Measurements from ENCODE around the gene ACTR3C.
"Not testable (repeated sequence)": the region's sequence is repeated elsewhere in the genome, so short reads cannot be mapped to it uniquely, and the experiment has no call there.

Gene ACTR3C

DNA sequence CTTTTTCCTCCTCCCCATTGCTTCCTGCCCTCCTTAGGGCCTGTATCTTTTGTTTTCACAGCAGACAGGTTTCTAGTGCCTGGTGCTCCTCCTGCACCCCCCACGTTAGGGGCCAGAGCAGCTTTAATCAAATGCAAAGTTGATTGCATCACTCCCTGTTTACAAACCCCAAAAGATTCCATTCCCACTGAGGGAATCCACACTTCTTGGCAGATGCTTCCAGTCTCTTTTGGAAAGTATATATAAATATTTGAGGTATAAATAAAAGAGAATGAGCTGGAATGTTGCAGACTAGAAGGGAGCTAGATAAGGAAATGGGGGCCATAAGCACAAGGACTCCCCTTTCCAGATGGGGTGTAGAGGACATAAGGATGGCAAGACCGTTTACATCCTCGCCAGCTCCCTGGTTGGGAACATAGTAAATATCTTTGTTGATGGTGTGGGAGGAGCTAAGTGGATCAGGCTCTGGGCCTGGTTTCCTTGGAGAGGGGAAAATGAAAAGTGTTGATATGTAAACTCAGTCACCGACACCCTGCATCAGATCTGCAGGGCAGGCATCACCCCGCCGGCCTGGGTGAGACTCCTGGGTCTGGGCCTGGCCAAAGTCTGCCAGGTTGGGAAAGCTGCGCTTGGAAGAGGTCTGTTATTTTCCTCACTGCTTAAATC is 11.9 kb upstream of the ACTR3C start:
- DNase-seq: peak; percentile 39

DNA sequence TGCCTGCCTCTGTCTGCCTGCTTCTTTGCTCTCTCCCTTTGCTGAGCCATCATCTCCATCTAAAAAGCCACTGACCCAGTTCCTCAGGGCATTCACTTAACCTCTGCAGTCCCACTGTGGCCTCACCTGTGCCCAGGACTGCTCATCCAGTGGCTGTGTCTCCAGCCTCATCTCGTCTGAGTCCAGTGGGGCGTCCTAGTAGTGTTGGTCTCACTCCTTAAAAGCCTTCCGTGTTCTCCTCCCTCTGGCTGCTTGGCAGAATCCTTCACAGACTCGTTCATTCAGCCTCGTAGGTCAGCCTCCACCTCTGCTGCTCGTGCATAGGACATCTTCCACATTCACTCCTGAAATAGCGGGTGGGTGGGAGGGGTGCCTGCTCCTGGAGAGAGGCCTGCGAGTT is 10.8 kb upstream of the ACTR3C start:
- no peak for DNase-seq

DNA sequence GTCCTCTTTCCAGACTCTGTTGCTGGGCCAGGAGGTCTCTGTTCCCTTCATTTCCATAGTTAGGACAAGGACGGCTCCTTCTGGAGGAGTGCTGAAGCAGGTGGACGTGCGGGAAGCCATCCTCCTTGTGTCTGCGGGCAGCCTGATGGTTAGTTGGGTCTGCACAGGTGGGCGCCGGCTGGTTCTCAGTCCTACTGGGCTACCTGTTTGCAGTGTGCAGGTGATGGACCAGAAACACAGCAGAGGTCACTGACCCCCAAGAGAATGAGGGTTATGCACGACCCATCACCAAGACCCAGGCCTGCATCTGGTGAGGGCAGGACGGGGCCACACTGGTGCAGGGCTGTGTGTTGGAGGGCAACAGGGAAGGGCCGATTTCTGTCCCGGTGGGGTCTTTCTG is 10.3 kb upstream of the ACTR3C start:
- DNase-seq: no peak

DNA sequence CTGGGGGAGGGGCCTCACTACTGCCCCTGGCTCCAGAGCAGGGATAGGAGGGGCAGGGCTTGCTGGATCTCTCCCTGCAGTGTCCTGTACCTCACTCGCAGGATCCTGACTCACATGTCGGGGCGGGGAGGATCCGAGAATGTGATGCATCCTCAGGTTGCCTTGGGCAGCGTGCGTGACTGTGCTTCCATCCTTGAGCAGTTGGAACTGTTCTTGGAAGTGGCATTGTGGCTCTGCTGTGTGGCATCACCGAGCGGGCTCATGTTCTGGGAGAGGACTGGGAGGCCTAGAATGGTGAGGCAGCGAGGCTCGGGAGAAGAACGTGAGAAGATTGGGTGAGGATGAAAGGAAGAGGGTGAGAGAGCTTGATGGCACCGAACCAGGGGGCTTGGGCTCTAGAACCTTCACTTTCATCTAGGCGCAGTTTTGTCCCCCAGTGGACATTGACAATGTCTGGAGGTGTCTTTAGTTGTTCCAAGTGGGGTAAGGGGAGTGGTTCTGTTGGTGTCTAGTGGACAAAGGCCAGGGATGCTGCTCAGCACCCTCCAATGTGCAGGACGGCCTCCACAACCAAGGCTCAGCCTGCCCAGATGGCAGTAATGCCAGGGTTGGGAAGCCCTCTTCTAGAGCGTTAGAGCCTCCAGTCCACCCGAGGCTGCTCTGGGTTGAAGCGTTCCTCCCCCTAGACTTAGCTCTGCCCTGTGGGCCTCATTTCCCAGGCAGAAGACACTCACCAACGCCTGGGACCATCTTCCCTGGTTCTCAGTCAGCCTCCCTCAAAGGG is 9.7 kb upstream of the ACTR3C start:
- DNase-seq: no peak

DNA sequence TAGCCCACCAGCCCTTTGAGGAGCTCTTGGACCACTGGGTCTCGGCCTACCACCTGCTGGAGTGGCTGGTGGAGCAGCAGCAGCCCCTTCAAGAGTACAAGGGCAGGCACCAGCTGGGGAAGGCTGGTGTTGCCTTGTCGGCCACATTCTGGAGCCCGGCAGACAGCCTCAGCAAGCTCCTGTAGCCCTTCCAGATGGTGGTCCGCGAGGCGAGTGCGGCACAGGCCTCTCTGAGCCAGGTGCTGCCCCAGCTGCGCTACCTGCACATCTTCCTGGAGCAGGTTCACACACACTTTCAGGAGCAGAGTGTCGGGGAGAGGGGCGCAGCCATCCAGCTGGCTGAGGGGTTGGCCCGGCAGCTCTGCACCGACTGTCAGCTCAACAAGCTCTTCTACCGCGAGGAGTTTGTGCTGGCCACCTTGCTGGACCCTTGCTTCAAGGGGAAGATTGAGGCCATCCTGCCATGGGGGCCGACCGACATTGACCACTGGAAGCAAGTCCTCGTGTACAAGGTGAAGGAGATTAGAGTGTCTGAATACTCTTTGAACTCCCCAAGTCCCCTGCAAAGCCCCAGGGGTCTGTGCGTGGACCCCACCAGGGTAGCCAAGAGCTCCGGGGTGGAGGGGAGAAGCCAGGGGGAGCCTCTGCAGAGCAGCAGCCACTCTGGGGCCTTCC is 7.0 kb upstream of the ACTR3C start:
- no peak for DNase-seq

DNA sequence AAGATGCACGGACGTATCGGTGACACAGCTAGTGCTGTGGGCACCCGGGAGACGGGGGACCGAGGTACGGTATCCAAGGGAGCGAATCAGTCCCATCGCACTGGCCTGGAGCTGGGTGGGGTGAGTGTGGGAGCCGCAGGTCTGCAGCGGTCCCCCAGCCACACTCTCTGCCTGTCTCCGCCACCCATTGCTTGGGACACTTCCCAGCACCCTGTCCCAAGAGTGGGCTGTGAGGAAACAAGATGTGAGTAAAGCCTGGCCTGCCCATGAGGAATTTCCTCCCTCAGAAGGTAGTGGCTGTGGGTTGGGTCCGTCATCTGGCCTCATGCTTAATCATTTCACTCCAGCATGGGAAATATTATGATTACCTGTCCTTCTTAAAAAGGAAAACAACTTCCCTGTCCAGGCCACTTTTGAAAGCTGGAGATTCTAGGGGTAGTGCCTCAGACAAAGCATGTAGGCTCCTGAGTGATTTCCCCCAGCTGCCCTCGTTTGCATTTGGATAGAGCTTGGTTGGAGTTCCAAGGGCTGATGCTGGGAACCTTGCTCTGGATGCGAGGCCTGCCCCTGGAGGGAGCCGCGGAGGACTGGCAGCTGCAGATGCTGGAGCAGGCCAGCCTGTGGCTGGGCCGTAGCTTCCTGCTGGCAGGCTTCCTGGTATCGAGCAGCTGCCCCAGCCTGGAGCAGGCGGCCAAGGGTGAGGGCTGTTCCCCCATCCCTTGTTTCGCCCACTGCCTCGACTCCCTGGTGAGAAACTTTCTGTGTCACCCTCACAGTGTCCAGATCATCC is 6.2 kb upstream of the ACTR3C start:
- DNase-seq: no peak

DNA sequence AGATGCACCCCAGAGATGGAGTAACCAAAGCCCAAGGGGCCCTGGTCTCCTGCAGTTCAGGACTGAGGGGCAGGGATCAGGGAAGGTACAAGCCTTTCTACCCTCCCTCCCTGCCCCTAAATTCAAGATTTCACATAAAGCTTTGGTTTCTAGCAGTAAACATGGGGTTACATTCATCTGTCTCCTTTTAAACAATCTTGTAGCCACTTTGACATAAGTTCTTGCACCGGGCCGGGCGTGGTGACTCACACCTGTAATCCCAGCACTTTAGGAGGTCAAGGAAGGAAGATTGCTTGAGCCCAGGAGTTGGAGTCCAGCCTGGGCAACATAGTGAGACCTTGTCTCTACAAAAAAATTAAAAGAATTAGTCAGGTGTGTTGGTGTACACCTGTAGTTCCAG is 4.0 kb upstream of the ACTR3C start:
- DNase-seq: no peak

DNA sequence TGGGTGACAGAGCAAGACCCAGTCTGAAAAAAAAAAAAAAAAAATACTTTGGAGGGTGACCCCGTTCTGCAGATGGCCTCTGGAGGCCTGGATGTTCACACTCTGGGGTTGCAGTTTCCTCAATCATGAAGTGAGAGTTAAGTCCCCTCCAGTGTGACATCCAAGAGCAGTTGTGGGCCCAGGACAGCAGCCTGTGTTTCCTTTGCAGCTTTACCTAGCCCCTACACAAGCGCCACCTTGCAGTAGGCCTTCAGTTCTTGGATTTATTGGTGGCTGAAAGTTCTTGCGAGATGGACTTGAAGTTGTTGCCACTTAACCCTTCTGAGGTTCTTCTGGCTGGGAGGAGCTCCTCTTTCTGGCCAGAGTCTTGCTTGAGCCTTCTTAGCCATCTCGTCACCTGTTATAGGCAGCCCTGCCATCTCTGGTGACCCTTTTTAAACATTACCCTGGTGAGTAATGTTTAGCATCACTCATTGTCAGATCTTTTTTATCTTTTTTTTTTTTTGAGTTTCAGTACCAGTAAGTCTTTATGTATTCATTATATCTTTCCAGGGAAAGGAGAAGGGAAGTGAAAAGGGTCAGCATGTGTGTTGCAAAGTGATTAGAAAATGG is 3.4 kb upstream of the ACTR3C start:
- no peak for DNase-seq

DNA sequence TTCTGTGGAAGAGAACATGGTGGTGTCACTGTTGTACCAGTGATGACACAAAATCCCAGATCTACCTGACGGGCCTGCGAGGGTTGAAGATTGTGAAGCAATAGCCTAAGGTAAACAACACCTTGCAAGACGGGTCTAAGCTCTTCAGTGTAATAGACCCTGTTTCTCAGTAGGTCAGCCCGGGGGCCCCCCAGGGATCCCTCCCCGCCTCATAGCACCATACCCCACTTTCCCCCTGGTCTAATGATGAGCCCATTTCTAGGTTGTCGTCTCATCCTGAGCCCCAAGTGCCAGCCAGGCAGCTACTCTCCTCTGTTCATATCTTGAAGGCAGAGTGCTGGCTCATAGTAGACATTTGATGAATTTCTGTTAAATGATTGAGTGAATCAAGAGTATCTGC is 2.6 kb upstream of the ACTR3C start:
- no peak for DNase-seq

DNA sequence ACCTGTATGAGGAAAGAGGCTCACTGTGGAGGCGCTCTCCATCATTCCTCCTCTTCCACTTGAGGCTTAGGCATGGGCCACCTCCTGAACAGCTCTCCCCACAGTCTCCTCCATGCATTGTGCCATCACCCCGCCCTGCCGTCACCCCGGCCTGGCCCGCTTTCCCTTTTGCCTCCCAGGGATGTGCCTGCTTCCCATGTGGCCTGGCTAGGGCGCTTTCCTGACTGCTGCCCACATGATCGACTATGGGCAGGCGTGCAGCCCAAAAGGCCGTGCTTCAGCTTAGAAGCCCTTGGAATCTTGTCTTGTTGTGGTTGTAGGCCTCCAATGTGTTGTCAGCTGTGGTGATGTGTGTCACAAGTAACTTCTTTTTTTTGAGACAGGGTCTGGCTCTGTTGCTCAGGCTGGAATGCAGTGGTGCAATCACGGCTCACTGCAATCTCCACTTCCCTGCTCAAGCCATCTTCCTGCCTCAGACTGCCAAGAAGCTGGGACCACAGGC is 1.8 kb upstream of the ACTR3C start:
- DNase-seq: peak; percentile 16

DNA sequence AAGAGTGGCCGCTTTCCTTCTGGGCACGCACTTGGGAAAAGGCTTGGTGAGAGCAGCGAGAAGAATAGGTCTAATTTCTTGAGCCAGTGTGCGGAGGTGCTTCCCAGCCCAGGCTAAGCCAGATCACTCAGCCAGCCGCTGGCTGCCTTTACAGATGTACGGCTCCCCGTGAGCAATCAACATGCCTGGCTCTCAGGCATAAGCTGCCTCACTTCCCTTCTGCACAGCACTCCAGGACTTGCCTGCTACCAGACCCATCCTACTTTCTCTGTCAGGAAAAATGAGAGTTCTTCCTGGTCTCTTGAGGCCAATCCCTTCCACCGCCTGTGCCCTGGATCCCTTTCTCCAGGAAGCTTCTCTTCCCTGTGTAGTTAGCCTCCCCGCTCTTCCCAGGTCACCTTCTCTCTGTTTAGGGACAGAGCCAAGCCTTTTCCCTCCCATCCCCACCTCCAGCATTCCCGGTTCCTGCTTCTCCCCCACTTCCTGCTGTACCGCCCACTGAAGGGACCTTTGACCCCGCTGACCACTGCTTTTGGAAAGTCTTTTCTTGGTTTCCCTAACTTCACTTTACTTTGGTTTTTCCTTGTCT is 1.1 kb upstream of the ACTR3C start:
- DNase-seq: no peak

DNA sequence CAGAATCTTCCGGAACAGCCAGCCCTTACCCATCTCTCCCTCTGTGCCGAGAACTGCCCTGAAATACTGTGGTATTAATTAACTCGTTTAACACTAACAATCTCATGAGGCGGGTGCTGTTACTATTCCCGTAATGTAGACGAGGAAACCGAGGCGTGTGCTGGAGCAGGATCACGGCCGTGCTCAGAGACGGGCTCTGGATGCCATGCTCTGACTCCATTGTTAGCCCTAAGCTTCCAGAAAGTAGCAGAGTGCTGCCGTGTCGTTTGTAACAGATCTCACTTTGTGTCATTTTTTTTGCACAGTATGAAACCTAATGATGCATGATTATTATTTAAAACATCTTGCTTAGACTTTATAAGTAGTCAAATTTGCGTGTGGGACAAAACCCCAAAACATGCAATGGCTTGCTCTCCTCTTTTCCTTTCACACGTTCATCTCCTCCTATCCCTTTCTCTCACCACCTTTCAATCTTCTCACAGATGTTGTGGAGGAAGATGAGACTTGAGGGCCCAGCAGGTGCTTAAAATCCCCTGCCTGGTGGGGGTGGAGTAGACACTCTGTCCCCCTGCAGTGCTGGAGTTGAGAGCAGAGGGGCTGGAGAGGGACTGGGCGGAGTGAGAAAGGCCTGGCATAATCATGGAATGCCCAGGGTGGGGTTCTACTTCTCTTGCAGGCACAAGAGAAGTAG is 482 bp upstream of the ACTR3C start:
- DNase-seq: no peak

DNA sequence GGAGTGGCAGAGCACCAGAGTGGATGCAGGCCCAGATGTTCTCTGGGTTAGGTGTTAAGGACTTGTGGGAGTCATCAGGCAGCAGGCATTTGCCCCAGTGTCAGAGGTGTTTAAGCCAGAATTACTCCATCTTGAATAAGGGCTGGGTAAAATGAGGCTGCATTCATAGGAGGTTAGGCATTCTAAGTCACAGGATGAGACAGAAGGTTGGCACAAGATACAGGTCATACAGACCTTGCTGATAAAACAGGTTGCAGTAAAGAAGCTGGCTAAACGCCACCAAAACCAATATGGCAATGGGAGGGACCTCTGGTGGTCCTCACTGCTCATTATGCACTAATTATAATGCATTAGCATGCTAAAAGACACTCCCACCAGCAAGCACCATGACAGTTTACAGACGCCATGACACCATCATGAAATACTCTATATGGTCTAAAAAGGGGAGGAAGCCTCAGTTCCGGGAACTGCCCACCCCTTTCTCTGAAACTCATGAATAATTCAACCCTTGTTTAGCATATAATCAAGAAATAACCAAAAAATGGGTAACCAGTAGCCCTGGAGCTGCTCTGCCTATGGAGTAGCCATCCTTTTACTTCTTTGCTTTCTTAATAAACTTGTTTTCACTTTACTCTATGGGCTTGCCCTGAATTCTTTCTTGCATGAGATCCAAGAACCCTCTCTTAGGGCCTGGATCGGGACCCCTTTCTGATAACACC is 1.1 kb downstream of the ACTR3C start:
- DNase-seq: no peak

DNA sequence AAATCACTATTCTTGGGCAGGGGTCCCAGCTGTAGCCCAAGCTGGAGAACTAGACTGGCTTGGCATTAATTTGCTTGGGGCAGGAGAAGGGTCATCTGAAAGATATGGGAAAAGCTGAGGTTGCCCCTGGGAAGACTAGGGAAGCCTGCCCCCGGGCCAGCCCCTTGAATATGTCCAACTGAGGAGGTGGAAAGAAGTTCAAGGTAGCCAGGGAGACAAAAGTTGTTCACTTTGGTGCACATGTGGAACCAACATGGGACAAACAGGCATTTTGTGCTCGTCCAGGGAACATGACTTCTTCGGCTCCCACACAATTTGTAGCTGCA is 1.6 kb downstream of the ACTR3C start:
- no peak for DNase-seq

DNA sequence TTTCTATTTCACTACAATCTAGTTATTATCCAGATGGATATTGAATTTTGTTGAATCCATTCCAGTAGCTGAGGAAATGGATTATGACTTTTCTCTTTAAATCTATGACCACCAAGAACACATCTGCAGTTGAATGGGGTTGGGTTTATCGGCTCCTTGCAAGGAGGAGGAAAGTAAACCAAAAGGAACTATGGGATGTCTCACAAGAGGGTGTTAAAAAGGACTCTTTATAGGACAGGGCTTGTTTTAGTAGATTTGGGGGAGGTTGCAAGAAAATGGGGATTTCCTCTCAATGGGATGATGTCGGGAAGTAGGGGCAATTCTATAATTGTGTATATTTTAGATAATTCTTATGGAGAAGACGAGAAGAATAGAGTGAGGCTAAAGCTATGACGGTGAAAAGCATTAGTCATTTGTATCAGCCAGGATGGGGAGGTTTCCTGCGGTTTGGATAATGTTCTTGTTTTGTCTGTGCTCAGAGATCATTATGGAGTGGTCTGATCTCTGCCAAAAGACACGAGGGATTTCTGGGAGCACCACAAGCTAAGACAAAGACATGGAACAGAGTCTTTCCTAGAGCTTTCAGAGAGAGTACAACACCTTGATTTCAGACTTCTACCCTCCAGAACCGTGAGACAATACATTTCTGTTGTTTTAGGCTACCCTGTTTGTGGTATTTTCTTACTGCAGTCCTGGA is 5.4 kb downstream of the ACTR3C start:
- DNase-seq: peak; percentile 27

DNA sequence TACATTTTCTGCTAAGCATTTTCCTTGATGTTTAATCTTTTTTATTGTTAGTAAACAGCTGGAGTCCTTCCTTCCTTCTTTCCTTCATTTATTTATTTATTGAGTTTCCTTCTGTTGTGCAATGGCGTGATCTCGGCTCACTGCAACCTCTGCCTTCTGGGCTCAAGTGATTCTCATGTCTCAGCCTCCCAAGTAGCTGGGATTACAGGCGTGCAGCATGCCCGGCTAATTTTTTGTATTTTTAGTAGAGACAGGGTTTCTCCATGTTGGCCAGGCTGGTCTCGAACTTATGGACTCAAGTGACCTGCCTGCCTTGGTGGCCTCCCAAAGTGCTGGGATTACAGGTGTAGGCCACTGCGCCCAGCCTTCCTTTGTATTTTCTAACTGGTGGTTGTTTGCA is 6.4 kb downstream of the ACTR3C start:
- DNase-seq: not testable (repeated sequence)

DNA sequence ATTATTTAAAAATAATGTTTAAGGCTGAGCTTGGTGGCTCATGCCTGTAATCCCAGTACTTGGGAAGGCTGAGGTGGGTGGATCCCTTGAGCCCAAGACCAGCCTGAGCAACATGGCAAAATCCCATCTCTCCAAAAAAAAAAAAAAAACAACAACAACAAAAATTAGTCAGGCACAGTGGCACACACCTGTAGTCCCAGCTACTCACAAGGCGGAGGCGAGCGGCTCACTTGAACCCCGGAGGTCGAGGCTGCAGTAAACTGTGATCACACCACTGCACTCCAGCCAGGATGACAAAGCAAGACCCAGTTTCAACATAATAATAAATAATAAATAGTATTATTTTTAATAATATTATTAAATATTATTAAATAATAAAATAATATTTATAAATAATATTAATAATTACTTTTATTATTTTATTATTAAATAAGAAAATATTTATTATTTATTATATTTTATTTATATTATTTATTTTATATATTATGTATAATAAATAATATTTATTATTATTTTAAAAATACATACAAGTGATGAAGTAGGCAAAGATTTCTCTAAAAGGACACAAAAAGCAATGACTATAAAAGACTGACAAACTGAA is 8.6 kb downstream of the ACTR3C start:
- no peak for DNase-seq

DNA sequence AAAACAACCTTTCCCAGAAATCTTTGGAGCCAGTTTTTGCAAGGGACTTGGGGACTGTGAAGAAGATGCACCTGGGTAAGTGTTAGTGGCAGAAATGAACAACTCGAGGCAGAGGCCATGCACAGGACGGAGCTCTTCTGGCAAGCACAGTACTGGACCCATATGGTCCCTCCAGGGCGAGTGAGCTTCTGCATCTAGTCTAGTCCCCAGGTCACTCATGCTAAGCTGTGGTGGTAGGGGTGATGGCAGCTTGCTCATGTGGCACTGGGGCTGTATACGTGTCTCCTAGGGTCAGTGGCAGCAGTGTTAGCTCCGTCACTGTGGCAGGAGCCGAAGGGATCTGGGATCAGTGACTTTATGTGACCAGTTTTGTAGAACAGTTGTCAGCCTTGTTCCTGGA is 9.5 kb downstream of the ACTR3C start:
- DNase-seq: no peak

DNA sequence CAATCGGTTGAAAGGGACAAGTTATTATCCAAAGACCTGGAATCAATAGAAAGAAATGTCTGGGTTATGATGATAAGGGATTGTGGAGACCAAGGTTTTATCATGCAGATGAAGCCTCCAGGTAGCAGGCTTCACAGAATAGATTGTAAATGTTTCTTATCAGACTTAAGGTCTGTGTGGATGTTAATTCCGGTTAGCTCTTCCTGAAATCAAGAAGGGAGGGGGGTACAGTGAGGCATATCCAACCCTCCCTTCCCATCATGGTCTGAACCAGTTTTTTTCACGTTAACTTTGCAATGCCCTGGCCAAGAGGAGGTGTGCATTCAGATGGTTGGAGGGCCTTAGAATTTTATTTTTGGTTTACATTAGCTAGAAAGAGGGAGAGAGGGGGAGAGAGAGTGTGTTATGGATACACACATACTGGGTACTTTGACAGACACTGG is 10.0 kb downstream of the ACTR3C start:
- DNase-seq: no peak

Data from fibroblast of skin of scalp (primary cell).